GM19035 (cell line): ENCODE measurements around the gene IRF9.

Experiments
- ATAC-seq: cut with Tn5 transposase; IDR thresholded peaks from one replicate; pipeline ENCODE4 v1.9.1; 2021; ENCODE audit not compliant: unreplicated experiment

Gene IRF9

DNA sequence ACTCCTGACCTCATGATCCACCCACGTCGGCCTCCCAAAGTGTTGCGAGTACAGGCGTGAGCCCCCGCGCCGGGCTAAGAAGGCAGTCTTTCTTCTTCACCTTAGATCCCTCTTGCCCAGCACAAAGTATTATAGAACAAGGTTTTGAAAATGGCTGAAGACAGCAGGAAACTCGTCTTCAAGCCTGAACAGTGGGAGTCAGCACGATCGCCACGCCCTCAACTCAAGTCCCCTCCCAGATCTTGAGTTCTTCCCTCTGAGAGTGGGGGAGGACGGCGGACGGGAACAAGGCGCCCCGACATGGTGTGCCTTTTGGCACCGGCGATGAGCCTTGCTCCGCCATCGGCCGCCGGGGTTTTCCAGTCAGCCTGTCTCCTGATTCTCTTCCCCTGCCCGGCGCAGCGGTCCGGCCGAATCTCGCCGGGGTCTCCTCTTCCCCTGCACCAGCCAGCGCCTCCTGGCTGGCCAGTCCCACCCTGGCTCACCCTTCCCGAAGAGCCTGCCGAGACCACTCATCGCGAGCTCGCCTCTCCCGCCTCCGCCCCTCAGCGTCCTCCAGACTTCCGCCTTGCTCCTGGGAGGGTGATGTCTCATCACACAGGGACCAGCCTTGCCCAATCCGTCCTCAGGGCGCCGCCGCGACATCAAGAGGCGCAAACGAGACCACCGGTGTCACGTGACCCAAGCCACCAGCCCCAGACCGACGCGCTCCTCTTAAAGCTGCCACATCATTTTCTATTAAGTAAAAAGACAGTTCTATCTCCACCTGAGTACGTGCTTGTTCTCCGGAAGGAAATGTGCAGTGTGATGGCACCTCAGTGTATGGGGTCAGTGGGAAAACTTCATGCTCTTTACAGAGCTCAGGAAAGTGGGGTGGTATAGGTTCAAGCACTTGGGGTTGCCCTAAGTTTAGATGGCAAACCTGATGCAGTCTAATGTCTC lies 52.1 kb downstream of the IRF9 start, which contains the start of gene CHMP4A:
Gene CHMP4A (minus strand): TSS at position 565 of the 942 bp plus-strand sequence. CDS start 49 bp downstream, at position 516.
- ATAC-seq = peak; percentile 74

GRCh38 chr14:24213866-24214662 lies 53.0 kb downstream of the IRF9 start:
- ATAC-seq = no peak

DNA sequence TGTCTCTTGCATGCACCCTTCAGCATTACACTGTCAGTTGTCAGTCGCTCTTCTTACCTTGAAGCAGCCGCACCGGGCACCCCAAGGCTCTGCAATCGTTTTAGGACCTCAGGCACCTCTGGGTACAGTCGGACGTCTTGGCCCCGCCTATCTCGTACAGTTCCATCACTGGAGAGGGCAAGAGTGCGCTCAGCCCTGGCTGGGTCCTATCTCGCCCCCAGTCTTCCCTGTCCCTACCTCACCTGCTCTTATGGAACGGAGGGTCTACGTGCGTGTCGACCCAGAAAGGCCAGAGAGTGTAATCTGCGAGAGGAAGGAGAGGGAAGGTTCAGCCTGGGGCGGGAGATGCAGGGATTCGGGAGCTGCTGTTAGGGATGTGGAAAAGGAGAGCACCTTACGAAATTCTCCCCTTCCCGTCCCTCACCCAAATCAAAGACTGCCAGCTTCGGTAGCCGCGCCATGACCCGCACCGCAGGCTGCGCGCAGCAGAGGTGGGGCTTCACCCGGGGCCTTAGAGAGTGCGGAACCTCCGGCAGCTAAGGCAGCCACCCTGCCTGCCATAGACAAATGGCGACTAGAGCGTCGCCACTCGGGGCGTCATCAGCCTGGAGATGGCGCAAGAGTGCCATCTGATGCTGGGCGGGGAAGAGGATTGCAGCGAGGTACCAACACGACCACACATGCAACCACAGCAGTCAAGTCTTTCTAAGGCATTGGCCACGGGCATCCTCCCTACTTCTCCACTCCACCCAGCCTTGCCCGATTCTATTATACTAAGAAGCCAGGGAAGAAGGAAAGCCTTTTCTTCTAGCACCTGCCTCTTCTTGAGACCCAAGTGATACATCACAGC lies 54.7 kb downstream of the IRF9 start, which contains the start of gene MDP1:
Gene MDP1 (minus strand): TSS at position 572 of the 850 bp plus-strand sequence. CDS start 111 bp downstream, at position 461.
- peak; percentile 65 for ATAC-seq
